ENCODE results near the gene BAG5.

Gene BAG5

GRCh38 chr14:103530831-103531230 is 31.6 kb downstream of the BAG5 start:
- Histone ChIP-seq H3K27ac (no peak overlapping the region), H3K4me3 (ENCODE audit: low read depth, low read length) (no peak overlapping the region), H3K27me3 (ENCODE audit: insufficient read depth, low read depth, severe bottlenecking) (no peaks in the 10 kb centered on the region), H3K36me3 (peaks cover 29% of the 10 kb centered on the region), H3K9me3 (ENCODE audit: severe bottlenecking) (no peaks in the 10 kb centered on the region)
- no peak for TF ChIP-seq CTCF (IDR thresholded peaks at IDR 0.05; ENCODE audit: low read depth, low read length)
- no peak for DNase-seq

GRCh38 chr14:103530390-103530789 is 32.1 kb downstream of the BAG5 start:
- DNase-seq = no peak
- no peak for TF ChIP-seq CTCF (IDR thresholded peaks at IDR 0.05; ENCODE audit: low read depth, low read length)
- H3K4me3 ChIP-seq (ENCODE audit: low read depth, low read length) = no peak overlapping the region

GRCh38 chr14:103529383-103530365 is 32.8 kb downstream of the BAG5 start:
- H3K27ac ChIP-seq = peak overlapping the region; percentile 53
- peak overlapping the region; percentile 73 for H3K4me3 ChIP-seq (ENCODE audit: low read depth, low read length)
- H3K36me3 ChIP-seq = peaks cover 20% of the 10 kb centered on the region
- TF ChIP-seq CTCF (IDR thresholded peaks at IDR 0.05; ENCODE audit: low read depth, low read length) = no peak
- no peaks in the 10 kb centered on the region for H3K9me3 ChIP-seq (ENCODE audit: severe bottlenecking)
- DNase-seq = no peak
- H3K27me3 ChIP-seq (ENCODE audit: insufficient read depth, low read depth, severe bottlenecking) = no peaks in the 10 kb centered on the region

More at GRCh38 chr14:103530390-103530789, 32.1 kb downstream of the BAG5 start:
- no peak overlapping the region for H3K27ac ChIP-seq
- peaks cover 25% of the 10 kb centered on the region for H3K36me3 ChIP-seq
- no peaks in the 10 kb centered on the region for H3K27me3 ChIP-seq (ENCODE audit: insufficient read depth, low read depth, severe bottlenecking)
- no peaks in the 10 kb centered on the region for H3K9me3 ChIP-seq (ENCODE audit: severe bottlenecking)

GRCh38 chr14:103528587-103529382 is 33.7 kb downstream of the BAG5 start, which contains the start of gene TRMT61A:
TRMT61A (plus strand) TSS chr14:103529196; CDS start chr14:103529979, 783 bp downstream.
- peak; percentile 92 for DNase-seq
- H3K9me3 ChIP-seq (ENCODE audit: severe bottlenecking) = no peaks in the 10 kb centered on the region
- peak within 1 kb of the TSS; percentile 73 for H3K4me3 ChIP-seq (ENCODE audit: low read depth, low read length)
- TF ChIP-seq CTCF (IDR thresholded peaks at IDR 0.05; ENCODE audit: low read depth, low read length) = no peak
- no peaks in the 10 kb centered on the region for H3K27me3 ChIP-seq (ENCODE audit: insufficient read depth, low read depth, severe bottlenecking)
- peak within 1 kb of the TSS; percentile 98 for H3K27ac ChIP-seq
- H3K36me3 ChIP-seq = peaks cover 13% of the 10 kb centered on the region

GRCh38 chr14:103528146-103528586 is 34.3 kb downstream of the BAG5 start:
- peak; percentile 74 for DNase-seq
- no peaks in the 10 kb centered on the region for H3K9me3 ChIP-seq (ENCODE audit: severe bottlenecking)
- no peaks in the 10 kb centered on the region for H3K27me3 ChIP-seq (ENCODE audit: insufficient read depth, low read depth, severe bottlenecking)
- no peak for TF ChIP-seq CTCF (IDR thresholded peaks at IDR 0.05; ENCODE audit: low read depth, low read length)
- peak overlapping the region; percentile 59 for H3K4me3 ChIP-seq (ENCODE audit: low read depth, low read length)
- H3K36me3 ChIP-seq = peaks cover 13% of the 10 kb centered on the region
- peak overlapping the region; percentile 98 for H3K27ac ChIP-seq

All from WERI-Rb-1 (cell line).